ENCODE results near the gene NRG2. TPM values are rescaled to one million over a fixed set of nuclear protein-coding genes. Genes with fewer than 3 reads are reported as not detected.

NRG2 gene
- total and polyA plus RNA-seq, 2 of the 4 experiments (the other 2 are of a cell fraction), result 0.18 TPM; not detected in 1

GRCh38 chr5:139872052-139872766 lies 170.9 kb downstream of the NRG2 start:
- intact Hi-C loops (cut with micrococcal nuclease), result no loop called here

More at GRCh38 chr5:139872052-139872766, 170.9 kb downstream of the NRG2 start:
- H3K23ac ChIP-seq (ENCODE audit: low read depth, low read length), result no peak overlapping the region
- H2BK15ac ChIP-seq (ENCODE audit: low read depth, low read length), result no peak overlapping the region
- no peak overlapping the region for H3K4me2 ChIP-seq (ENCODE audit: low read depth, low read length)
- no peaks in the 10 kb centered on the region for H3K9me3 ChIP-seq (ENCODE audit: control insufficient read depth, insufficient read depth, low read length)
- H2AK5ac ChIP-seq (ENCODE audit: low read depth, low read length), result no peak overlapping the region
- no peak overlapping the region for H3K56ac ChIP-seq (ENCODE audit: extremely low read depth, insufficient read depth, low read length)
- H3K79me1 ChIP-seq (ENCODE audit: low read depth in 1 of 2, low read length in 2 of 2), result no peaks in the 10 kb centered on the region
- ChIA-PET POLR2A (ENCODE audit: unreplicated experiment) (no interaction called here), CTCF (interaction anchor here (1.1 kb wide), 1 partner anchor 84 kb away, joined by 3 read pairs; no protein-coding TSS in a partner anchor)
- DNase-seq, result no peak
- no peak overlapping the region for H4K91ac ChIP-seq (ENCODE audit: insufficient read depth, low read depth, low read length)
- no peaks in the 10 kb centered on the region for H3K36me3 ChIP-seq (ENCODE audit: control insufficient read depth, insufficient read depth, low read length)
- H2BK120ac ChIP-seq (ENCODE audit: low read depth, low read length), result no peak overlapping the region
- 30% methylated on average over 2 of the region's 9 CpGs; no CpG with 5 or more reads in 1 of the 2 experiments for WGBS, 2 experiments (ENCODE audit: extremely low coverage in 2 of 2, insufficient read length in 1 of 2)
- H3K4ac ChIP-seq (ENCODE audit: low read depth, low read length), result no peak overlapping the region
- dilution Hi-C loops (cut with HindIII; ENCODE audit: low sequenced_read_pairs, unreplicated experiment) (no loop called here), in situ Hi-C loops (cut with MboI; ENCODE audit: low sequenced_read_pairs) (no loop called here)
- no peak overlapping the region for H2AFZ ChIP-seq (replicated peaks; ENCODE audit: low read length, poor library complexity)
- H3K27me3 ChIP-seq (ENCODE audit: control insufficient read depth, insufficient read depth, low read length), result peaks cover 71% of the 10 kb centered on the region
- no peak overlapping the region for H2BK5ac ChIP-seq (ENCODE audit: low read depth, low read length, poor library complexity, severe bottlenecking)
- no peak overlapping the region for H3K18ac ChIP-seq (ENCODE audit: low read depth, low read length)
- no peak overlapping the region for H3K9ac ChIP-seq (ENCODE audit: low read depth, low read length)
- ATAC-seq (ENCODE audit: low read depth), result no peak
- H4K5ac ChIP-seq (ENCODE audit: low read depth, low read length), result no peak overlapping the region
- H4K20me1 ChIP-seq (ENCODE audit: insufficient read depth, low read length), result no peaks in the 10 kb centered on the region
- H3K4me3 ChIP-seq (ENCODE audit: insufficient read depth, low read depth, low read length), result no peak overlapping the region
- no TSS peak for BruUV-seq (replicated peaks)
- H3K27ac ChIP-seq (ENCODE audit: insufficient read depth, low read length), result no peak overlapping the region
- no peak overlapping the region for H2BK20ac ChIP-seq (ENCODE audit: low read depth, low read length)
- no peak overlapping the region for H4K8ac ChIP-seq (ENCODE audit: low read depth in 2 of 2, low read length in 2 of 2)
- H3K9me1 ChIP-seq (ENCODE audit: insufficient read depth, low read length), result no peaks in the 10 kb centered on the region
- no peak overlapping the region for H3K14ac ChIP-seq (replicated peaks; ENCODE audit: low read depth, low read length)
- no peak overlapping the region for H2AK9ac ChIP-seq (replicated peaks; ENCODE audit: low read depth, low read length, poor library complexity)
- H3K4me1 ChIP-seq (ENCODE audit: control insufficient read depth, insufficient read depth, low read length), result no peaks in the 10 kb centered on the region; the same call in 1 of the 2 replicates
- TF ChIP-seq FOS (IDR thresholded peaks at IDR 0.05; ENCODE audit: low read depth, low read length) (no peak), CHD1 (IDR thresholded peaks at IDR 0.05; ENCODE audit: low read depth, low read length) (no peak), MAZ (IDR thresholded peaks at IDR 0.05; ENCODE audit: borderline replicate concordance, low read depth, low read length) (no peak), ELK1 (IDR thresholded peaks at IDR 0.05; ENCODE audit: borderline replicate concordance, low read depth, low read length) (no peak), CEBPB (IDR thresholded peaks at IDR 0.05; ENCODE audit: low read depth, low read length) (no peak), RAD21 (IDR thresholded peaks at IDR 0.05; ENCODE audit: low read length) (no peak), RCOR1 (IDR thresholded peaks at IDR 0.05; ENCODE audit: insufficient replicate concordance, low read length) (no peak), NFE2L2 (IDR thresholded peaks at IDR 0.05; ENCODE audit: low read depth, low read length) (no peak), MAFK (IDR thresholded peaks at IDR 0.05; ENCODE audit: low read depth, low read length) (no peak), MXI1 (IDR thresholded peaks at IDR 0.05; ENCODE audit: borderline replicate concordance, low read depth, low read length) (no peak), BHLHE40 (IDR thresholded peaks at IDR 0.05; ENCODE audit: low read depth, low read length) (no peak), POLR2A (IDR thresholded peaks at IDR 0.05; ENCODE audit: low read depth, low read length) (no peak), SMC3 (IDR thresholded peaks at IDR 0.05; ENCODE audit: low read depth, low read length) (no peak), RFX5 (IDR thresholded peaks at IDR 0.05; ENCODE audit: low read depth, low read length) (no peak)
- TF ChIP-seq, protein P1, sequence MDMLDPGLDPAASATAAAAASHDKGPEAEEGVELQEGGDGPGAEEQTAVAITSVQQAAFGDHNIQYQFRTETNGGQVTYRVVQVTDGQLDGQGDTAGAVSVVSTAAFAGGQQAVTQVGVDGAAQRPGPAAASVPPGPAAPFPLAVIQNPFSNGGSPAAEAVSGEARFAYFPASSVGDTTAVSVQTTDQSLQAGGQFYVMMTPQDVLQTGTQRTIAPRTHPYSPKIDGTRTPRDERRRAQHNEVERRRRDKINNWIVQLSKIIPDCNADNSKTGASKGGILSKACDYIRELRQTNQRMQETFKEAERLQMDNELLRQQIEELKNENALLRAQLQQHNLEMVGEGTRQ (IDR thresholded peaks at IDR 0.05; ENCODE audit: low read depth, low read length), result no peak
- TF ChIP-seq, protein P2, sequence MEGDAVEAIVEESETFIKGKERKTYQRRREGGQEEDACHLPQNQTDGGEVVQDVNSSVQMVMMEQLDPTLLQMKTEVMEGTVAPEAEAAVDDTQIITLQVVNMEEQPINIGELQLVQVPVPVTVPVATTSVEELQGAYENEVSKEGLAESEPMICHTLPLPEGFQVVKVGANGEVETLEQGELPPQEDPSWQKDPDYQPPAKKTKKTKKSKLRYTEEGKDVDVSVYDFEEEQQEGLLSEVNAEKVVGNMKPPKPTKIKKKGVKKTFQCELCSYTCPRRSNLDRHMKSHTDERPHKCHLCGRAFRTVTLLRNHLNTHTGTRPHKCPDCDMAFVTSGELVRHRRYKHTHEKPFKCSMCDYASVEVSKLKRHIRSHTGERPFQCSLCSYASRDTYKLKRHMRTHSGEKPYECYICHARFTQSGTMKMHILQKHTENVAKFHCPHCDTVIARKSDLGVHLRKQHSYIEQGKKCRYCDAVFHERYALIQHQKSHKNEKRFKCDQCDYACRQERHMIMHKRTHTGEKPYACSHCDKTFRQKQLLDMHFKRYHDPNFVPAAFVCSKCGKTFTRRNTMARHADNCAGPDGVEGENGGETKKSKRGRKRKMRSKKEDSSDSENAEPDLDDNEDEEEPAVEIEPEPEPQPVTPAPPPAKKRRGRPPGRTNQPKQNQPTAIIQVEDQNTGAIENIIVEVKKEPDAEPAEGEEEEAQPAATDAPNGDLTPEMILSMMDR (conservative IDR thresholded peaks at IDR 0.05; ENCODE audit: low read depth, low read length), result no peak

All from IMR-90 (cell line).